GM18511 (cell line): ENCODE measurements around the gene MYBBP1A.
"Not testable (repeated sequence)": the region's sequence is repeated elsewhere in the genome, so short reads cannot be mapped to it uniquely, and the experiment has no call there.

Source experiments
- ATAC-seq: cut with Tn5 transposase; IDR thresholded peaks from one replicate; pipeline ENCODE4 v1.9.1; 2021; ENCODE audit warnings: mild to moderate bottlenecking, moderate library complexity; ENCODE audit not compliant: unreplicated experiment

The MYBBP1A gene

GRCh38 chr17:4590981-4591453 lies 35.8 kb upstream of the MYBBP1A start:
- ATAC-seq = no peak

DNA sequence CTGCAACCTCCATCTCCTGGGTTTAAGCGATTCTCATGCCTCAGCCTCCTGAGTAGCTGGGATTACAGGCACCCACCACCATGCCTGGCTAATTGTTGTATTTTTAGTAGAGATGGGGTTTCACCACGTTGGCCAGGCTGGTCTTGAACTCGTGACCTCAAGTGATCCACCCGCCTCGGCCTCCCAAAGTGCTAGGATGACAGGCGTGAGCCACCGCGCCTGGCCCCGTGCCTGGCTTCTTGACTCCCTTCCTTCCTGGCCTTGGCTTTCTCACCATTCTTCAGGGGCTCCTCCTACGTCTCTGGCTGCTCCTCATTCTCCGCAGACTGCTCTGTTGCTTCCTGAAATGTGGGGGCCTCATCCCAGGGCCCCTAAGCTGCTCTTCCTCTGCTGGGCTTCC lies 34.9 kb upstream of the MYBBP1A start:
- ATAC-seq = not testable (repeated sequence)

GRCh38 chr17:4588898-4589625 lies 33.9 kb upstream of the MYBBP1A start:
- ATAC-seq = no peak

DNA sequence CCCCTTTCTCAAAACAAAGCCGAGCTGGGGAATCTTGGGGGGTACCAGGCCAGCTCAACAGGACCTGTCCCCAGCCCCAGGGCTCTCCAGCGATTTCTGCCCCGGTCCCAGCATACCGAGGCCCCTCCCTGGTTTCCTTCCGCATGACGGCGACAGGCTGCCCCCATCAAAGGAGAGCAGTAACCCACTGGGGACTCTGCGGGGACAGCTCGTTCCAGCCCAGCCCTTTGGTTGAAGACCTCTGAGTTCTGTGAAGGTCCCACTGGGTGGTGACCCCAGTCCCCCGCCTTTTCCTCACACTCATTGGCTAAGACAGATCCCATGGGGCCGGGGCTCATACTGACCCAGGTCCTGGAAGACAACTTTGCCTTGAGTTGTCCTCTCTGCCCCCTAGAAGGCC lies 33.2 kb upstream of the MYBBP1A start:
- no peak for ATAC-seq

GRCh38 chr17:4587803-4588202 lies 32.6 kb upstream of the MYBBP1A start:
- ATAC-seq = no peak

DNA sequence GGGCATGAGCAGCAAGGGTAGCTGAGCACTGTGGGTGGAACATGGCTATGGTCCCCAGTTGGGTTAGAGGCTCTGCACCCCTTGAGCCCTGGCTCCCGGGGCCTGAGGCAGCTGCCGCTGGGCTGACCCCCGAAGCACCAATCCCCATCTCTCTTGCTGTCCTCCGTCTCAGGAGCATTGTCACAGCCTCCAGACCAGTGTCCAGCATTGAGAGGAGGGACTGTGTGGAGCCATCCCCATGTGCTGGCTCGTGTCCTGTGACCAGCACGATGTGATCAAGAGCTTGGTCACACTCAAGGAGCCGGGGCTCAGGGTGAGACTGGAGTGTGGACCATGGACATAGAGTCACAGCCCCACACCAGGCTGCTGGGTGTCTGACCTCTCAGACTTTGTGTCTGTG lies 32.0 kb upstream of the MYBBP1A start:
- ATAC-seq = no peak

GRCh38 chr17:4586043-4586442 lies 30.9 kb upstream of the MYBBP1A start:
- ATAC-seq = no peak

- no peak for ATAC-seq
Observed at GRCh38 chr17:4585638-4585994, 30.4 kb upstream of the MYBBP1A start.

DNA sequence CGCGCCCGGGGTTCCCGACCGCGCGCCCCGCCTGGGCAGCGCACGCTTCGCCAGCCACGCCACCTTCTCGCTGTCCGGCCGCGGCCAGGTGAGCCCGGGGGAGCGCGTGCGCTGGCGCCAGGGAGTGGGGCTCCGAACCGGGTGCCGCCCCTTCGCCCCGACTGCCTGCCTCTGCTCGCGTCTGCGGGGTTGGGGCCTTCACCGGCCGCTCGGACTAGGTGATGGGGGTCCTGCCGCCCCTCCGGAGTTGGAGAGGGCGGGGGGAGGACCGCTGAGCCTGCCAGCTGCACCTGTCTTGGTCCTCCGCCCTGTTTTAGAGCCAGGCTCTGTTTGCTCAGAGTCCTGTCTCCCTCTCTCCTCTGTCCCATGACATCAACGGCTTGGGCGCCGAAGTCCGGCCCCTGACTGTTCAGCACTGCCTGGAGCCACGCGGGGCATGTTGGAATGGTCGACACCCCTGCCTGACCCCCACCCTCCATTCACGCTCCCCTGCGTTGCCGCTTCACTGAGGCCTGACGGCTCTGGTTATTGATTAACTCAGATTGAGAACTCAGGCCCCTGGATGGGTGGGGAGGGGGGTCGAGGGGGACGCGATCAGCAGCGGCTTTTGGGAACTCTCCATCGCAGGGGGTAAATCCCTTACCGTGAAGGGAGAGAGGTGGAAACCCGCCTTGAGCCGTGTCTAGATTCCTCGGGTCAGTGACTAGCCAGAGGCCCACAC lies 29.9 kb upstream of the MYBBP1A start:
- no peak for ATAC-seq

- ATAC-seq = no peak
Observed at GRCh38 chr17:4584101-4584916, 29.1 kb upstream of the MYBBP1A start, which contains the start of gene SMTNL2. SMTNL2 (plus strand) TSS chr17:4584529; CDS start chr17:4584606, 77 bp downstream.

DNA sequence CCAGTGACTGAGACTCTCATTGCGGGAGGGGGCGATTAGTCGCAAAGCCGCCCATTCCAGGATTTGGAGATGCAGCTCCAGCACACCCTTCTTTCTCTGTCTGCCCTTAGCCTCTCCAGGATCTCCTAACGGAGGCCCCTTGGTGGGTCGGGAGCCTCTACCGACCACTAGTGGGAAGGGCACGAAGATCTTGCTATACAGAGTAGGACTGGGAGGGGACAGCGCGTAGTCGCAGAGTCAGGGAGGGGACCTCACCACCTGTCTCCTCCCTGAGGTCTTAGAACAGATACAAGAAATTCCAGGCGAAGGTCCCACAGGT lies 28.6 kb upstream of the MYBBP1A start:
- ATAC-seq = no peak

- ATAC-seq = no peak
Observed at GRCh38 chr17:4583206-4583605, 28.0 kb upstream of the MYBBP1A start.

DNA sequence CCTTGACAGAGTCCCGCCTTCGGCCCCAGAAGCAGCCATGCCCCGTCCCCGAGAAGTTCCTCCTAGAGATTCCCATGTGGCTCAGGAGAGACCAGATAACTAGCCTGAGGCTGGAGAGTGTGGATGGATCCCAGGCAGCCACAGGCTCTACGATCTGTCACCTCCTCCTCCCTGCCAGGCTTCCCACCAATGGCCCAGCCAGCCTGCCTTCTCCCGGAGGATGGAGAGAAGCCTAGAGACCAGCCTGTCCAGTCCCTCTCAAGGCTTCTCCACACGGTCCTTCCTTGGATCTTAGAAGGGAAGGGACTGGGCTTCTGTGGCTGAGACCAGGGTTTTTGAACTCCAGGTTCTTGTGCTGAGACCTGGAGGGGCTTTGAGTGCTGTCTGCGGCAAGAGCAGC lies 27.5 kb upstream of the MYBBP1A start:
- no peak for ATAC-seq

- no peak for ATAC-seq
Observed at GRCh38 chr17:4582101-4582501, 26.9 kb upstream of the MYBBP1A start.

DNA sequence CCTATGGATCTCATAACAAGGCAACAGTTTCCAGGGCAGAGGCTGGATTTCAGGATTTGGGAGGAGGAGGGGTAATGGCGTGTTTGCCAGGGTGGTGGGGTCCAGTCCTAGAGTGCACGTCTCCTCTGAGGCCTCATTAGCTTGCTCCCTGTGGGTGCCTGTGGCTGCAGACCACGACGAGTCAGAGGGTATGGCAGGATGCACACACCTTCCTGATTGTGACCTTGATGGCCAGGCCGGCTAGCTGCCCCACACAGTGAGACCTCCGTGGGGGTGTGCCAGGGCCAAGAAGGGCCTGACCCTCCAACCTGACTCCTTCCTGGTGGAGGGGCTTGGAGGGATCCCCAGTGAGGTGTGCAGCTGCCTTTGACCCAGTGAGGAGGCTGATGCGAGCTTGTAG lies 25.1 kb upstream of the MYBBP1A start:
- no peak for ATAC-seq

GRCh38 chr17:4579678-4580077 lies 24.5 kb upstream of the MYBBP1A start:
- ATAC-seq = no peak

DNA sequence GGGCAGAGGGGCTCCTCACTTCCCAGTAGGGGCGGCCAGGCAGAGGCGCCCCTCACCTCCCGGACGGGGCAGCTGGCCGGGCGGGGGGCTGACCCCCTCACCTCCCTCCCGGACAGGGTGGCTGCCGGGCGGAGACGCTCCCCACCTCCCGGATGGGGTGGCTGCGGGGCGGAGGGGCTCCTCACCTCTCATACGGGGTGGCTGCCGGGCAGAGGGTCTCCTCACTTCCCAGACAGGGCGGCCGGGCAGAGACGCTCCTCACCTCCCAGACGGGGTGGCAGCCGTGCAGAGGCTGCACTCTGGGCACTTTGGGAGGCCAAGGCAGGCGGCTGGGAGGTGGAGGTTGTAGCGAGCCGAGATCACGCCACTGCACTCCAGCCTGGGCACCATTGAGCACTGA lies 23.2 kb upstream of the MYBBP1A start:
- ATAC-seq = not testable (repeated sequence)

DNA sequence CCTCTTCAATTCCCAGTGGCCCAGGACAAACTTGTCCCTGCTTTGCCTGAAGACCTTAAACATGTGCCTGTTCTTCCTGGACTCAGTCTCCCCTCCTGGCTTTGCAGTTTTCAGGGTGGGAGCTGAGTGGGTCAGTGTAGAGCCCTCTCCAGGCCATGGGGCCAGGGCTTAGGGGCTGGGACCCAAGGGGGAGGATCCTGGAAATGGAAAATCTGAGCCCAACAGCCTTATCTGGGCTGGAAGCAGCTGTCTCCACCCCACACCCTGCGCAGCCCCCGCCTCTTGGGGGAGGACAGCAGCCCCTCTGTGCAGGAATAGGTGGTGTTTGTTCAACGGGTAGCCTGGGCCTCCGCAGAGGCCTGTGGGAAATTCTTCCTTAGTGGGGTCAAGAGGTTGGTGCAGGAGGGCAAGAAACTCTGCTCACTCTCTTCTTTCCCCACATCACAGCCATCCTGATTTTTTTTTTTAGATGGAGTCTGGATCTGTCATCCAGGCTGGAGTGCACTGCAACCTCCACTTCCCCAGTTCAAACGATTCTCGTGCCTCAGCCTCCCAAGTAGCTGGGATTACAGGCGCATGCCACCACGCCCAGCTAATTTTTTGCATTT lies 22.3 kb upstream of the MYBBP1A start:
- no peak for ATAC-seq

GRCh38 chr17:4576729-4577322 lies 21.6 kb upstream of the MYBBP1A start:
- no peak for ATAC-seq

DNA sequence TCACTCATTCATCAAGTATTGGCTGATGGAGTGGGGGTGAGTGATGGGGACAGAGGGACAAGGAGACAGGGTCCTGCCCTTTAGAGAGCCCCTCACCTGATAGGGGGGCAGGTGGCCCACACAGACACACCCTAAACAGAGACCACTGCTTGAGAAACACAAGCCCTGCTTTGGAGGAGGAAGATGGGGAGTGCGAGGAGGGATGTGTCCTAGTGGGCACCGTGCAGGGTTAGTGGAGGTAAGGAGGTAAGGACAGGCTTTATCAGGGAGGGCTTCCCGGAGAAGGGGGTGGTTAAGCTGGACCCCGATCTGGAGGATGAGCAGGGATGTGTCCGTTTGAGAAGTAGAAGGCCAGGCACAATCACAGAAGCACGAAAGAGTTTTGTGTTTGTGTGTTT lies 21.0 kb upstream of the MYBBP1A start:
- ATAC-seq = no peak
